Left renal pelvis (tissue), 4 donors: ENCODE measurements around the gene ELOVL5. TPM values are rescaled to one million over a fixed set of nuclear protein-coding genes. Genes with fewer than 3 reads are reported as not detected.

Experiments used
- DNase-seq, 4 donors: peaks; one replicate each; pipeline ENCODE4 v3.0.0-alpha.2; 2013; ENCODE audit warnings: low read depth in 4 of 4, low spot score in 3 of 4
- polyA plus RNA-seq, 4 donors: library from polyadenylated mRNA; unstranded; fragments of 120-200 nt; gene quantifications; one replicate each; pipeline ENCODE4 v1.2.1, GENCODE V29; 2013; ENCODE audit not compliant: insufficient read length in 4 of 4

ELOVL5 gene
- polyA plus RNA-seq, 4 donors: 73.9 to 95.5 (median 84.3) TPM

DNA sequence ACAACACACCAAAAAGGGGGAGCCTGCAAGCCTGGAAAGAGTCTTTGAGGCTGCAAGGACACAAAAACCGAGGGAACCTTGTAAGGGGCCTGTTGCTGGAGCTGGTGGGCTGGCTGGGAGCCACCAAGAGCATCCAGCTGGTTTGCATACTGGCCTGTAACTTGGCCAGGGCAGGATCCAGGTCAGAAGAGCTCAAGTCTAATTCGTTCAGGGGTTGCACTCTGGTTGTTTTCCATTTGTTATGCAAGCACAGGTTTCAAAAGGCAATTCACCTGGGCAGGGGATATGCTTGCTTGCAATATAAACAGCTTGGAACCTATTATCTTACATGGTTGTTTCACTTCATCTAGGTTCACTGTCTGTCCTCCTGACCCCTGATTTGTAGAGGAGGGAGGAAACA is 101.8 kb downstream of the ELOVL5 start:
- DNase-seq: no peak

- DNase-seq: no peak
Measured at GRCh38 chr6:53244958-53245357, 103.8 kb downstream of the ELOVL5 start.

DNA sequence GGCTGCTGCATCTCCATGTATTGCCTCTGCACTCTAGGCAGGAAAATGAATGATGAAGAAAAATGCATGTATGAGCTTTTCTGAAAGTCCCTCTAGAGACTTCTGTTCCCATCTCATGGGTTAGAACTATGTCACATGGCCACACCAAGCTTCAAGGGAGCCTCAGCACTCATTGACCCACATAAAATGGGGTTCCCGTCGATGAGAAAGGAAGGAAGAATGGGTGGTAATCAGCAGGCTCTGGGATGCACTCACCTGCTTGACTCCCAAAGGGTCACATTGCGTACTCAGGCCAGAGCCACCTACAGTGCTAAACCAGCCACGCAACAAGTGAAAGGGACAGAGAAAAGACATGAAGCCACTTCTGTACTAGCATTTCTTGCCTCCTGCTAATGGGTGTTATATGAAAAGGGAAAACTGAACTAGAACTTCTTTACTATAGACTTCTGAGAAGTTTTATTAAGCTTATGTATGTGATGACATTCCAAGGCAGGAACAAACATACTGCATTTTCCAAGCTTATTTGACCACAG is 104.3 kb downstream of the ELOVL5 start:
- DNase-seq: no peak

- DNase-seq: no peak
Measured at GRCh38 chr6:53241938-53242337, 106.8 kb downstream of the ELOVL5 start.

DNA sequence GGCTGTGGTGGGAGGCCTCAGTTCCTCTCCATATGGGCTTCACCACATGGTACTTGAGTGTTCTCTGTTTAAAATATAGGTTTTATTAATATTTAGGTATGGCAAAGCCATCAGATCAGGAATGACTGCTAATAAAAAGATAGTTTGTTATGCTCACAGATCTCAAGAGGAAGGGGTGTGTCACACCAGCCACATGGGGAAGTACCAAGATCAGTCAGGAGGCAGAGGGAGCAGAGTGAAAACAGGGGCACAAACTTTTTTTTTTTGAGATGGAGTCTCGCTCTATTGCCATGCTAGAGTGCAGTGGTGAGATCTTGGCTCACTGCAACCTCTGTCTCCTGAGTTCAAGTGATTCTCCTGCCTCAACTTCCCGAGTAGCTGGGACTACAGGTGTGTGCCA is 108.0 kb downstream of the ELOVL5 start:
- no peak for DNase-seq

GRCh38 chr6:53240139-53240538 is 108.6 kb downstream of the ELOVL5 start:
- DNase-seq: no peak

GRCh38 chr6:53239526-53239925 is 109.2 kb downstream of the ELOVL5 start:
- DNase-seq: no peak

DNA sequence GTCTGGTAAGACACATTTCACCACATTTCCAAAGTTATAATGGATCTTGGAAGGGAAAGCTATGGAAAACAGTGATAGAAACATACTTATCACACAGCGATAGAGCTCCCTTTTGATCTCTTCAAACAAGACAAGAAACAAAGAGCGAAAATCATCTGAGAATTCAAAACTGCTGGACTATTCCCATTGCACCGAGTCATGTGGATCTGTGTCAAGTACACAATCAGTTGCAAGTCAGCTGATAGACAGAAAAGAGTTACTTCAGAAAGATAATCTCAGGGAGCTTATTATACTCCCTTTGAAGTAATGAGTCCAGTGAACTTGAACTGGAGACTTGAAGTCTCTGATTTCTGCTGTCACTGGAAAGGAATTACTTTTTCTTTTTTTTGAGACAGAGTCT is 110.4 kb downstream of the ELOVL5 start:
- no peak for DNase-seq

DNA sequence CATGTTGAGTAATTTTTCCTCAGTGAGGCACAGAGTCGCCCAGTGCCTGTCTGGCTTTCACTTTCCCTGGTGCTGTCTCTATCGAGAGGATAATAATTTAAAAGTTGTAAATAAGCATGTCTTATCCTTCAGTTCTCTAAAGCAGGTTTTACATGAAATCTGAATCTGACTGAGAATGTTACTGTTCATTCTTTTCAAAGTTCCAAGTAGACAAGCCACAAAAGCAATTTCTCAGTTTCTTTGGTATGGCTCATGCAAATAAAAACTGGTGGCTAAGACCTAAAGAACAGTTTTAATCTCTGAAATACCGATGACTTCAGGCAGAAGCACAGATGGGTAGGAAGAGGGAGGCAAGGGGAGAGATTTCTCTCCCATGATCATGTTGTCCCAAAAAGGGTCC is 112.5 kb downstream of the ELOVL5 start:
- no peak for DNase-seq

GRCh38 chr6:53235508-53235907 is 113.2 kb downstream of the ELOVL5 start:
- no peak for DNase-seq

DNA sequence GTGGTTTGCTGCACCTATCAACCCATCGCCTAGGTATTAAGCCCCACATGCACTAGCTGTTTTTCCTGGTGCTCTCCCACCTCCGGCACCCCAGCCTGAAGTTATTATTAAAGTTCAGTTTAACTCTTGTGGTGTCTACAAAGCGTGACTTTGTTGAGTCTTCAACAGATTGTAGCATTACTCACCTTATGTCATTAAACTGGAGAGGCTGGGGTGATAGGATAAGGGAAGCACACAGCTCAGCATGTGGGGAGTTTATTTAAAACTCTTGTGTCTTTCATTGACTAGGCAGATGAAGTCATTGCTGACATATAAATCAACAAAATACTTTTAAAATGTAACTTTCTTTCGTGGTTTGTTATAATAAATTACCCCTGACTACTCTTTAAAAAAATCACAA is 115.4 kb downstream of the ELOVL5 start:
- DNase-seq: no peak

- no peak for DNase-seq
Measured at GRCh38 chr6:53230775-53231467, 117.8 kb downstream of the ELOVL5 start.

GRCh38 chr6:53227847-53228246 is 120.9 kb downstream of the ELOVL5 start:
- DNase-seq: no peak

GRCh38 chr6:53220605-53221004 is 128.1 kb downstream of the ELOVL5 start:
- no peak for DNase-seq

Other genes with a start within 250 kb of the ELOVL5 start
- under 1 TPM in 3 of 4 donors, not detected in 1; 0.10 to 0.19 (median 0.15) TPM for gene GCM1, start 200.1 kb downstream of the ELOVL5 start, polyA plus RNA-seq
- 10 to 100 TPM; 19.4 to 25.5 (median 23.9) TPM for gene GCLC, start 196.2 kb upstream of the ELOVL5 start, polyA plus RNA-seq